ENCODE measurements around the gene ANKRD29. TPM values are rescaled to one million over a fixed set of nuclear protein-coding genes. Genes with fewer than 3 reads are reported as not detected.

ANKRD29 gene
- total and polyA plus RNA-seq, 9 of the 15 experiments (the other 6 are each of a cell fraction or from before 2014, with no cell fraction given): 0.36 TPM; not detected in 8

DNA sequence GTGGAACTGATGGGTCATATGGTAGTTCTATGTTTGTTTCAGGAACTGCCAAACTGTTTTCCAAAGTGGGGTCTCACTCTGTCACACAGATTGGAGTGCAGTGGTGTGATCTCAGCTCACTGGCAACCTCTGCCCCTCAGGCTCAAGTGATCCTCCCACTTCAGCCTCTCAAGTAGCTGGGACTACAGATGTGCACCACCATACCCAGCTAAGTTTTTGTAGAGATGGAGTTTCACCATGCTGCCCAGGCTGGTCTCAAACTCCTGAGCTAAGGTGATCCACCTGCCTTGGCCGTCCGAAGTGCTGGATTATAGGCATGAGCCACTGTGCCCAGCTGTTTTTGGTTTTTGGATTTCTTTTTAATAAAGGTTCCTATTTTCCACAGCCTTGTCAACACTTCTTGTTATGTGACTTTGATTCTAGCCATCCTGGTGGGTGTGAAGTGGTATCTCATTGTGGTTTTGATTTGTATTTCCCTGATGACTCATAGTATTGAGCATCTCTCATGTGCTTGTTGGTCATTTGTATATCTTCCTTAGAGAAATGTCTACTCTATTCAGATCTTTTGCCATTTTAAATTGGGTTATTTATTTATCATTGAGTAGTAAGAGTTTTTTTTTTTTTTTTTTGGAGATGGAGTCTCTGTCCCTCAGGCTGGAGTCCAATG, 99.2 kb downstream of the ANKRD29 start:
- H2AFZ ChIP-seq (ENCODE audit: low read depth, low read length): no peak overlapping the region
- H3K27ac ChIP-seq (ENCODE audit: extremely low read depth, low read depth, low read length): no peak overlapping the region
- H3K9me3 ChIP-seq (replicated peaks; ENCODE audit: control insufficient read depth, insufficient read depth, low read depth, low read length): no peaks in the 10 kb centered on the region
- POLR2A ChIA-PET: interaction anchor here (0.9 to 1.5 kb wide), 3 partner anchors 8 to 15 kb away, joined by 3 to 4 read pairs (median 3); no protein-coding TSS in a partner anchor
- FAIRE-seq (no peak), ATAC-seq (no peak), DNase-seq (ENCODE audit: extremely low read depth in 1 of 4, low spot score in 3 of 4) (no peak)
- H3K9me1 ChIP-seq (ENCODE audit: control insufficient read depth, insufficient read depth, low read length): no peaks in the 10 kb centered on the region
- CTCF ChIA-PET (ENCODE audit: low intra/inter-chr PET ratio): no interaction called here
- H4K20me1 ChIP-seq (replicated peaks; ENCODE audit: control insufficient read depth, insufficient read depth, low read length): no peaks in the 10 kb centered on the region
- H3K36me3 ChIP-seq (ENCODE audit: control insufficient read depth, insufficient read depth, low read length): peaks cover 77% of the 10 kb centered on the region
- H3K27me3 ChIP-seq (ENCODE audit: control insufficient read depth in 2 of 2, insufficient read depth in 2 of 2, low read length in 2 of 2): no peaks in the 10 kb centered on the region
- no peaks in the 10 kb centered on the region for H3K4me1 ChIP-seq (replicated peaks in 1 of 2; ENCODE audit: control insufficient read depth in 2 of 2, insufficient read depth in 2 of 2, low read length in 2 of 2)
- H3K79me2 ChIP-seq (ENCODE audit: control insufficient read depth, insufficient read depth, low read length): no peaks in the 10 kb centered on the region
- in situ Hi-C loops (cut with MboI) (no loop called here), intact Hi-C loops (cut with micrococcal nuclease) (no loop called here)
- H3K4me2 ChIP-seq (ENCODE audit: insufficient read depth, low read length): no peak overlapping the region
- BruUV-seq (replicated peaks): no TSS peak
- no peak overlapping the region for H3K9ac ChIP-seq (ENCODE audit: insufficient read depth in 1 of 2, low read depth in 2 of 2, low read length in 2 of 2)
- H3K4me3 ChIP-seq: no peak overlapping the region
- TF ChIP-seq ARID4B (CRISPR knock-in tag; IDR thresholded peaks at IDR 0.05) (no peak), ZNF551 (CRISPR knock-in tag; IDR thresholded peaks at IDR 0.05) (no peak), ZNF586 (CRISPR knock-in tag; conservative IDR thresholded peaks at IDR 0.05) (no peak), TAF9B (IDR thresholded peaks at IDR 0.05; ENCODE audit: partially characterized antibody) (no peak), ZBTB33 (CRISPR knock-in tag; IDR thresholded peaks at IDR 0.05) (no peak), ARID1B (IDR thresholded peaks at IDR 0.05) (no peak), ZNF707 (CRISPR knock-in tag; conservative IDR thresholded peaks at IDR 0.05) (no peak)
- TF ChIP-seq, protein P1, sequence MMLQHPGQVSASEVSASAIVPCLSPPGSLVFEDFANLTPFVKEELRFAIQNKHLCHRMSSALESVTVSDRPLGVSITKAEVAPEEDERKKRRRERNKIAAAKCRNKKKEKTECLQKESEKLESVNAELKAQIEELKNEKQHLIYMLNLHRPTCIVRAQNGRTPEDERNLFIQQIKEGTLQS (IDR thresholded peaks at IDR 0.05): peak; percentile 59
- TF ChIP-seq, protein P1 (CRISPR knock-in tag; conservative IDR thresholded peaks at IDR 0.05): no peak
- 89% methylated on average over 2 of the region's 2 CpGs for WGBS (ENCODE audit: insufficient coverage, low coverage, missing lambda C conversion rate)
